Nephron (organoid): ENCODE measurements around the gene SHISA7.

ENCODE experiments used
- H3K27ac Mint-ChIP-seq, 3 experiments: 2 replicates each; pipeline ENCODE4 v1.8.0; 2020; ENCODE audit warnings: mixed read lengths in 3 of 3, mild to moderate bottlenecking in 2 of 3, moderate library complexity in 1 of 3
- H3K27me3 Mint-ChIP-seq: 2 replicates; pipeline ENCODE4 v1.8.0; 2021; ENCODE audit warnings: low read depth, mild to moderate bottlenecking, moderate library complexity, mixed read lengths
- H3K36me3 Mint-ChIP-seq: 2 replicates; pipeline ENCODE4 v1.8.0; 2020; ENCODE audit warnings: low read depth, mixed read lengths
- H3K4me1 Mint-ChIP-seq: 2 replicates; pipeline ENCODE4 v1.8.0; 2020; ENCODE audit warnings: mixed read lengths
- H3K4me3 Mint-ChIP-seq, 3 experiments: 2 replicates each; pipeline ENCODE4 v1.8.0; 2020; ENCODE audit warnings: mild to moderate bottlenecking in 3 of 3, mixed read lengths in 3 of 3, moderate library complexity in 2 of 3
- H3K9me3 Mint-ChIP-seq: 2 replicates; pipeline ENCODE4 v1.8.0; 2020; ENCODE audit warnings: mixed read lengths
- TF ChIP-seq, protein P1 (sequence below), 3 experiments: fragments of 200-600 bp; sonication (generic); IDR thresholded peaks; one replicate each; pipeline ENCODE4 v1.5.0; 2021; ENCODE audit warnings: antibody characterized with exemption in 3 of 3; ENCODE audit not compliant: unreplicated experiment in 3 of 3

Gene SHISA7

DNA sequence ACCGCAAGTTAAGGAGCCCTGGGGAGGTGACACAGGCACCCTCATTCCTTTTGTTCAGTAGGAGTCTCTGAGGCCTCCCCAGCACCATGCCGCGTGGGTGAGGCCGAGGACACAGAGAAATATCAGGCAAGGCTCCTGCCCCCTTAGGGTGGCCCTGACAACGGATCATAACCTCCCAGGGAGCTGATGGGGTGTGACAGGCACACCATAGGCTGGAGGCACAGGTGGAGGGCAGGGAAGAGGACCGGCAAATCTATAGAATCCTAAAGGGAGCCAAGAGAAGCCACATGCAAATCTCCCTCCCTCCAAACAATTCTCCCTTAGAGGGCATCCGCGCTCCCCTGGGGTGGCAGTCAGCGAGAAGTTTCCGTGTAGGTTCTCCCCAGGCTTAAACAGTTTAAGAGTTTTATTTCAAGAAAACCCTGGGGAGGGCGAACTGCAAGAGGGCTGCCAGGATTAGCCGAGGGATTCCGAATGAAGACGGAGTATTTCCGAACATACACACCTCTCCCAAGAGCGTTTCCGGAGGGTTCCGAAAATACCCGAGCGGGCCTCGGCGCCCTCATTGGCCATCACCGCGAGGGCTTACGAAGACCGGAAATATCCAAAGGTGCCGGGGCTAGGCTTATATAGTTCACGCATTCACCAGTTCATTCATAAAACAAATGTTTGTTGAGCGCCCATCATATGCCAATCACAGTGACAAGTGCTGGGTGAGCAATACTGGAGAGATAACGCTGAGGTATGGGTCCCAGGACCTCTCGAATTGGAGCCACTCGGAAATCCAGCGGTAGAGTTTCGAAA lies 58.0 kb downstream of the SHISA7 start:
- Mint-ChIP-seq H3K4me3 (peak overlapping the region; percentile 100), H3K27me3 (peaks cover 6% of the 10 kb centered on the region), H3K36me3 (peaks cover 29% of the 10 kb centered on the region), H3K9me3 (no peaks in the 10 kb centered on the region), H3K4me1 (peaks cover 44% of the 10 kb centered on the region), H3K27ac (peak overlapping the region; percentile 92 to 98 (median 98))
- TF ChIP-seq, protein P1, sequence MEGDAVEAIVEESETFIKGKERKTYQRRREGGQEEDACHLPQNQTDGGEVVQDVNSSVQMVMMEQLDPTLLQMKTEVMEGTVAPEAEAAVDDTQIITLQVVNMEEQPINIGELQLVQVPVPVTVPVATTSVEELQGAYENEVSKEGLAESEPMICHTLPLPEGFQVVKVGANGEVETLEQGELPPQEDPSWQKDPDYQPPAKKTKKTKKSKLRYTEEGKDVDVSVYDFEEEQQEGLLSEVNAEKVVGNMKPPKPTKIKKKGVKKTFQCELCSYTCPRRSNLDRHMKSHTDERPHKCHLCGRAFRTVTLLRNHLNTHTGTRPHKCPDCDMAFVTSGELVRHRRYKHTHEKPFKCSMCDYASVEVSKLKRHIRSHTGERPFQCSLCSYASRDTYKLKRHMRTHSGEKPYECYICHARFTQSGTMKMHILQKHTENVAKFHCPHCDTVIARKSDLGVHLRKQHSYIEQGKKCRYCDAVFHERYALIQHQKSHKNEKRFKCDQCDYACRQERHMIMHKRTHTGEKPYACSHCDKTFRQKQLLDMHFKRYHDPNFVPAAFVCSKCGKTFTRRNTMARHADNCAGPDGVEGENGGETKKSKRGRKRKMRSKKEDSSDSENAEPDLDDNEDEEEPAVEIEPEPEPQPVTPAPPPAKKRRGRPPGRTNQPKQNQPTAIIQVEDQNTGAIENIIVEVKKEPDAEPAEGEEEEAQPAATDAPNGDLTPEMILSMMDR (IDR thresholded peaks at IDR 0.05; ENCODE audit: unreplicated experiment in 3 of 3), result no peak

DNA sequence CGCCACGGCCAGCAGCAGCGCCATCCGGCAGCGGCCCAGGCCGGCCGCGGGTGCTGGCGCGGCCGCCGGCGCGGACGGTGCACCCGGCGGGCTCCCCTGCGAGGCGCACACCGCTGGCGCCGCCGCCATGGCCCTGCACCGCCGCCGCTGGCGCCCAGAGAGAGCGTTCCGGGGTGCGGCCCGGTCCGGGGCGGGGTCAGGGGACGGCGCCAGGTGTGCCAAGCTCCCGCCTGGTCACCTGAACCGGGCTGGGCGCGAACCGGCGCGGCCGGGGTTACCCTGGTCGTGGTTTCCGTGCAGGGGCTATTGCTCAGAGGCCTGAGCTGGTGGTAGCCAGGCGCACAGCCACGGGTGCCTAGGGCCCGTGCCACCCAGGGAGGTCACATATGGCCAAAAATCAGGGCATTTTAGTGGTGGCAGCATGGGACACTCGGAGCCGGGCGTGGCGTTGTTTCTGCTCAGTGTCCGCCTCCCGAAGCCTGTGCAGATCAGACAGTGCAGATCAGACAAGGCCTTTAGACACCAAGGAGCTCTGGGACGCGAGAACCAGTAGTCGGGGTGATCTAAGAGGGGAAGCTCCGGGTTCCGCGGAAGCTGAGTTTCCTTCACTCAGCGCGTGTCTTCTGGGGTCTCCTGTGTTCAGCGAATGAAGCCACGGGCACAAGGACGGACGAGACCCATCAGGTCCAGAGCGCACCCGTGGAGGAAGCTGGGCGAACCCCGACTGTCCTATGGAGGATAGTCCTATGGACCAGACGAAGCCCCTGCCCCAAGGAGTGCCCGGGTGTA lies 58.8 kb downstream of the SHISA7 start, which contains the start of gene TMEM238:
Gene TMEM238, minus strand, starts transcription at position 162 of the 789 bp plus-strand sequence. Its CDS starts 33 bp downstream, at position 129.
- Mint-ChIP-seq H3K4me3 (peak within 1 kb of the TSS; percentile 100), H3K9me3 (no peaks in the 10 kb centered on the region), H3K27ac (peak within 1 kb of the TSS; percentile 92 to 98 (median 98)), H3K4me1 (peaks cover 40% of the 10 kb centered on the region), H3K27me3 (peaks cover 6% of the 10 kb centered on the region), H3K36me3 (peaks cover 22% of the 10 kb centered on the region)
- TF ChIP-seq, protein P1 (IDR thresholded peaks at IDR 0.05; ENCODE audit: unreplicated experiment in 3 of 3), result no peak

DNA sequence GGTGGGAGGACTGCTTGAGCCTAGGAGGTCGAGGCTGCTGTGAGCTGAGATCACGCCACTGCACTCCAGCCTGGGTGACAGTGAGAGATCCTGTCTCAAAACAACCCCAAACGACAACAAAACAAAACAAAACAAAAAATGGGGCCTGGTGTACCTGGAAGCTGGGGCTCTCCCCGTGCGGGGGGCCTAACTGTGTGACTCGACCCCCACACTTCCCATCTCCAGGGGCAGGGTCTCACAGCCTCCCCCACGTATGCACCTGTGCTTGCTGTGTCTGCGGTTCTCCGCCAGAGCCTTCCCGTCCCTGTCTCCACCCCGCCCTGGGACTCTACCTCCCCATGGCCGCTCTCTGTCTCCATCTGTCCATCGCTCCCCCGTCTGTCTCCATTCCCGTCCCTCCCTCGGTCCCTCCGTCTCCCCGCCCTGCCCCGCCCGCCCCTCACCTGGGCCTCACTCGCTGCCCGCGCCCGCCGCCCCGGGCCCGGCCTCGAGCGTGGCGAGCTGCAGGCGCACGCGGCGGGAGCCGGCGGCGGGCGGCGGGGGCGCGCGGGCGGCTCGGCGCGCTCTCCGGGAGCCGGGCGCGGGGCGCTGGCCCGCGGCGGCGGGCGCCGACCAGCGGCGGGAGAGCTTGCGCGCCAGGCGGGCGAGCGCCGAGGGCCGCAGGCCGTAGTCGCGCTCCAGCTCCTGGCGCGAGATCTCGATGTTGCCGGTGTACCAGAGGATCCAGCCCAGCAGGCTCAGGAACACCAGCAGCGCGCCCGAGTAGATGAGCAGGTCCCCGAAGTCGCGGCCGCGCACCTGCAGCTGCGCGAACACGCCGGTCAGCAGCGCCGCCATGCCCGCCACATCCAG lies 59.6 kb downstream of the SHISA7 start:
- Mint-ChIP-seq H3K36me3 (peaks cover 20% of the 10 kb centered on the region), H3K27ac (peak overlapping the region in 1 of 3 experiments; percentile 72), H3K27me3 (peaks cover 6% of the 10 kb centered on the region), H3K4me1 (peaks cover 40% of the 10 kb centered on the region), H3K4me3 (peak overlapping the region; percentile 69 to 80 (median 80)), H3K9me3 (no peaks in the 10 kb centered on the region)
- TF ChIP-seq, protein P1 (IDR thresholded peaks at IDR 0.05; ENCODE audit: unreplicated experiment in 3 of 3), result peak in 1 of 3 experiments; percentile 27

DNA sequence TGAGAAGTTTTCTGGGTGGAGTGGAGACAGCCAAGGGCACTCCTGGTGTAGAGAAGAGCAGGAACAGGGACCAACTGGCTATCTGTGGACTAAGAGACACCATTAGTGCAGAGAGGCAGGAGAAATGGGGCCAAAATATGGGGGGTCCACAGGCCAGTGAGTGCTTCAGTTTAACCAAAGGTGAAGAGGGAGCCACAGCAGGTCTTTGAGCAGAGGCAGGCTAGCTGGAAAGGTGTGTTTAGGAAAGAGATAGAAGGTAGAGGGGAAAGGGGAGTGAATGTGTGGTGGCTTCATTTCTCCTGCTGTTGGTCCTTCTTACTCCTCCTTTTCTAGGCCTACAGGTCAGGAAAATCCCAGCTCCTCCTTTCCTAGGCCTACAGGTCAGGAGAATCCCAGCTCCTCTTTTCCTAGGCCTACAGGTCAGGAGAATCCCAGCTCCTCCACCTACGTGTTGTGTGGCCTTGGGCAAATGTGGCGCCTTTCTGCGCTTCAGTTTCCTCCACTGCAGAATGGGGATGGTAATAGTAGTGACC lies 60.5 kb downstream of the SHISA7 start:
- H3K9me3 Mint-ChIP-seq, result no peaks in the 10 kb centered on the region
- peaks cover 11% of the 10 kb centered on the region for H3K27me3 Mint-ChIP-seq
- peaks cover 15% of the 10 kb centered on the region for H3K36me3 Mint-ChIP-seq
- H3K27ac Mint-ChIP-seq, result peak overlapping the region in 2 of 3 experiments; percentile 17 to 35
- TF ChIP-seq, protein P1 (IDR thresholded peaks at IDR 0.05; ENCODE audit: unreplicated experiment in 3 of 3), result no peak
- peaks cover 36% of the 10 kb centered on the region for H3K4me1 Mint-ChIP-seq
- peak overlapping the region; percentile 69 to 80 (median 80) for H3K4me3 Mint-ChIP-seq

DNA sequence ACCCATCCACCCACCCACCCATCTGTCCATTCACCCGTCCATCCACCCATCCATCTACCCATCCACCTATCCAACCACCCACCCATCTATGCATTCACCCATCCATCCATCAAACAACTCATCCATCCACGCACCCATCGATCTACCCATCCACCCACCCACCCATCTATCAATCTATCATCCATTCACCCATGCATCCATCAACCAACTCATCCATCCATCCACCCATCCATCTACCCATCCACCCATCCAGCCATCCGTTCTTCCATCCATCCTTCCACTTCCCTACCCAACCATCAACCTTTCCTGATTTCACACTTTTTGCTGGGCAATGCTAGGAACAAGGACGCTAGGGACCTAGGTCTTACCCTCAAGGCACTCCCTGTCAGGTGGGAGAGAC lies 61.1 kb downstream of the SHISA7 start:
- Mint-ChIP-seq H3K4me3 (peak overlapping the region; percentile 69 to 79 (median 71)), H3K36me3 (peaks cover 10% of the 10 kb centered on the region), H3K4me1 (peaks cover 30% of the 10 kb centered on the region), H3K27ac (no peak overlapping the region), H3K9me3 (no peaks in the 10 kb centered on the region), H3K27me3 (peaks cover 11% of the 10 kb centered on the region)
- TF ChIP-seq, protein P1 (IDR thresholded peaks at IDR 0.05; ENCODE audit: unreplicated experiment in 3 of 3), result no peak
